ENCODE measurements around the gene FANCM. TPM values are rescaled to one million over a fixed set of nuclear protein-coding genes. Genes with fewer than 3 reads are reported as not detected.

Gene FANCM
- total RNA-seq, 4 donors from 2014 or later = 2.6 to 7.1 (median 3.2) TPM

DNA sequence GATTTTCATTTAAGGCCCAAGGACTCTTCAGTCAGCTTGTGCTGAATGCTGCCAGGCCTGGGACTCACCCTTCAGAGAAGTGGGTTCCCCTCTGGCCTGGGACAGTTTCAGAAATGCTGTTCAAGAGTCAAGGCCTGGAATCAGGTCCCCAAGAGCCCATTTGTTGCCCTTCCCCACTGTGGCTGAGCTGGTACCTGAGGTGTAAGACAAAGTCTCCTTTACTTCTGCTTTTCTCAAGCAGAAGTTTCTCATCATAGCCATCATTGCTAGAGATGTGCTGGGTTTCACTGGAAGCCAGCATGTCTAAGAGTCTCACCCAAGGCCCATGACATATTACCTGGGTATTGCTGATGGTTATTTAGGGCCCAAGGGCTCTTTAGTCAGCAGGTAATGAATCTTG, 8.9 kb downstream of the FANCM start:
- Histone ChIP-seq H3K4me1 (no peaks in the 10 kb centered on the region), H3K36me3 (peaks cover 0 to 6% (median 4%) of the 10 kb centered on the region in 4 donors), H3K27ac (replicated peaks in 1 of 4) (no peak overlapping the region), H3K4me3 (no peak overlapping the region), H3K27me3 (no peaks in the 10 kb centered on the region), H3K9me3 (no peaks in the 10 kb centered on the region)
- no peak for DNase-seq (ENCODE audit: extremely low spot score)
- intact Hi-C loops (cut with DNase I) = no loop called here
- TF ChIP-seq EP300 (IDR thresholded peaks at IDR 0.05) = no peak
- TF ChIP-seq POLR2AphosphoS5 (IDR thresholded peaks at IDR 0.05) = no peak
- TF ChIP-seq, protein P1, sequence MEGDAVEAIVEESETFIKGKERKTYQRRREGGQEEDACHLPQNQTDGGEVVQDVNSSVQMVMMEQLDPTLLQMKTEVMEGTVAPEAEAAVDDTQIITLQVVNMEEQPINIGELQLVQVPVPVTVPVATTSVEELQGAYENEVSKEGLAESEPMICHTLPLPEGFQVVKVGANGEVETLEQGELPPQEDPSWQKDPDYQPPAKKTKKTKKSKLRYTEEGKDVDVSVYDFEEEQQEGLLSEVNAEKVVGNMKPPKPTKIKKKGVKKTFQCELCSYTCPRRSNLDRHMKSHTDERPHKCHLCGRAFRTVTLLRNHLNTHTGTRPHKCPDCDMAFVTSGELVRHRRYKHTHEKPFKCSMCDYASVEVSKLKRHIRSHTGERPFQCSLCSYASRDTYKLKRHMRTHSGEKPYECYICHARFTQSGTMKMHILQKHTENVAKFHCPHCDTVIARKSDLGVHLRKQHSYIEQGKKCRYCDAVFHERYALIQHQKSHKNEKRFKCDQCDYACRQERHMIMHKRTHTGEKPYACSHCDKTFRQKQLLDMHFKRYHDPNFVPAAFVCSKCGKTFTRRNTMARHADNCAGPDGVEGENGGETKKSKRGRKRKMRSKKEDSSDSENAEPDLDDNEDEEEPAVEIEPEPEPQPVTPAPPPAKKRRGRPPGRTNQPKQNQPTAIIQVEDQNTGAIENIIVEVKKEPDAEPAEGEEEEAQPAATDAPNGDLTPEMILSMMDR (IDR thresholded peaks at IDR 0.05) = no peak
- TF ChIP-seq POLR2A (IDR thresholded peaks at IDR 0.05; ENCODE audit: low read depth) = no peak

DNA sequence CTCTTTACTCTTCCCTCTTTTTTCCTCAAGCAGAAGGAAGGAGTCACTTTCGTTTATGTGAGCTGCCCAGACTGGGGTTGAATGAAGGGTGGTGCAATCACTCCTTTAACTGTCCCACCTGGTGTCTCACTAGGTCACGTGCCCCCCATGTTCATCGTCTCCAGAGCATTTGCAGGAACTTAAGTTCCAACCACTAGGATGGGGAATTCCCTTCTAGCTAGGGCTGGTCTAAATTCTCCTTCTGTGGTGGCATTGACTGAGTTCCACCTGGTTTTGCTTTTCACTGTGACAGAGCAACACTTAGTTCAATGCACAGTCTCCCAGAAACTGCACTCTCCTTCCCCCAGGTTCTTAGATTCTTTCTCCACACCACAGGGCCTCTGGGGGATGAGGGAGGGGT, 9.5 kb downstream of the FANCM start:
- Histone ChIP-seq H3K4me3 (no peak overlapping the region), H3K27ac (replicated peaks in 1 of 4) (no peak overlapping the region), H3K9me3 (no peaks in the 10 kb centered on the region), H3K27me3 (no peaks in the 10 kb centered on the region), H3K36me3 (peaks cover 0 to 9% (median 4%) of the 10 kb centered on the region in 4 donors), H3K4me1 (no peaks in the 10 kb centered on the region)
- 88% methylated on average over 3 of the region's 3 CpGs for WGBS
- TF ChIP-seq POLR2AphosphoS5 (IDR thresholded peaks at IDR 0.05) (no peak), EP300 (IDR thresholded peaks at IDR 0.05) (no peak), POLR2A (IDR thresholded peaks at IDR 0.05; ENCODE audit: low read depth) (no peak)
- TF ChIP-seq, protein P1 (IDR thresholded peaks at IDR 0.05) = no peak
- DNase-seq (ENCODE audit: extremely low spot score) = no peak
- intact Hi-C loops (cut with DNase I) = no loop called here

DNA sequence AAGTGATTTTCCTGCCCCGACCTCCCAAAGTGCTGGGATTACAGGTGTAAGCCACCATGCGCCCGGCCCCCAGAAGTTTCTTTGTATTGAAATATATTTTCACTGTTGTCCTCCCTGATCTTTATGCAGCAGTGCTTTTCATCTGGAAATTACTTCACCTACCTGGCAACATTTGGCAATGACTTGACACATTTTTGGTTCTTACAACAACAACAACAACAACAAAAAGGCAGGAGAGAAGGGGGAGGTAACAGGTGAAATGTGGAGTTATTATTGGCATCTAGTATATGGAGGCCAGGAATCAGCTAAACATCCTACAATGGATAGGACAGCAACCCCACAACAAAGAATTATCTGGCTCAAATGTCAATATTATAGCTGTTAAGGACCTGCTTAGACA, 13.9 kb downstream of the FANCM start:
- Histone ChIP-seq H3K27ac (replicated peaks in 1 of 4) (no peak overlapping the region), H3K4me1 (no peaks in the 10 kb centered on the region), H3K27me3 (no peaks in the 10 kb centered on the region), H3K9me3 (no peaks in the 10 kb centered on the region), H3K36me3 (peaks cover 0 to 9% (median 4%) of the 10 kb centered on the region in 4 donors), H3K4me3 (no peak overlapping the region)
- intact Hi-C loops (cut with DNase I) = no loop called here
- TF ChIP-seq, protein P1 (IDR thresholded peaks at IDR 0.05) = no peak
- TF ChIP-seq POLR2A (IDR thresholded peaks at IDR 0.05; ENCODE audit: low read depth) (no peak), EP300 (IDR thresholded peaks at IDR 0.05) (no peak), POLR2AphosphoS5 (IDR thresholded peaks at IDR 0.05) (no peak)
- WGBS = 97% methylated on average over 3 of the region's 3 CpGs
- no peak for DNase-seq (ENCODE audit: extremely low spot score)

DNA sequence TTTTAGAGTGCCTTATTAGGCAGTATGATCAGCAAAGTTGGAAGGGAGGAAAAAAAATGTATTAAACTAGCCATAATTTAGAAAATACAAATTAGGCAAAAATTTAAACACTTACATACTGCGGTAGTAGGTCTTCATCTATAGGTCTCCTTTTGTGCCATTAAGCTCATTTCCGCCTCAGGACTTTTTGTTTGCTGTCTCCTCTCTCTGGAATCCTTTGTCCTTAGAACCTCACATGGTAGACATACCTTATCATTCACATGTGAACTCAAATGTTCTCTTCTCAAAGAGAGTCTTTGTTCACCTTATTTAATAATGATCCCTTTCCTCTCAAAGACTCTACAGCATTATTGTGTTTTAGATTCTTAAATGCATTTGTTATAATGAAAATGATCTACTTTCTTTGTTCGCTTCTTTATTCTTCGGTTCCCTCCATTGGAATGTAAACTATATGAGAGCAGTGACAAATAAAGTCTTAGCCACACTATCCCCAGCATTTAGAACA, 14.7 kb downstream of the FANCM start:
- H3K27ac ChIP-seq (replicated peaks in 1 of 4) = no peak overlapping the region
- no peaks in the 10 kb centered on the region for H3K27me3 ChIP-seq
- TF ChIP-seq, protein P1 (IDR thresholded peaks at IDR 0.05) = no peak
- TF ChIP-seq POLR2A (IDR thresholded peaks at IDR 0.05; ENCODE audit: low read depth) = no peak
- TF ChIP-seq EP300 (IDR thresholded peaks at IDR 0.05) = no peak
- no peak for TF ChIP-seq POLR2AphosphoS5 (IDR thresholded peaks at IDR 0.05)
- no peak overlapping the region for H3K4me3 ChIP-seq
- H3K9me3 ChIP-seq = no peaks in the 10 kb centered on the region
- no peak for DNase-seq (ENCODE audit: extremely low spot score)
- intact Hi-C loops (cut with DNase I) = no loop called here
- H3K36me3 ChIP-seq = peaks cover 0 to 9% (median 2%) of the 10 kb centered on the region in 4 donors
- H3K4me1 ChIP-seq = no peaks in the 10 kb centered on the region
- WGBS = 92% methylated on average over 4 of the region's 4 CpGs

DNA sequence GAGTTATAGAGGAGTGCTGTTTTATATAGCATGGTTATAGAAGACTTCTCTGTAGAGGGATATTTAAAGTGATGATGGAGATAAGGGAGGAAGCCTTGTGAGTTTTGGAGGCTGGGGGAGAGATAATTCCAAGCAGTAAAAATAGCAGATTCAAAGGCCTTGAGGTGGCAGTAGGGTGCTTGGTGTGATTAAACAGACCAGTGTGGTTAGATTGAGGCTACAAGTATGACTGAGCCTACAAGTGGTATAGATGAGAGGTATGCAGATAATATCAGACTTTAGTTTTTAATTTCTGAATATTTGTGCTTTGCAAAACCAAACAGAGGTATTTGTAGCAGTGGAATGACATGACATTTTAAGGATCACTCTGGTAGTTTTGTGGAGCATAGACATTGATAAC, 20.3 kb downstream of the FANCM start:
- TF ChIP-seq, protein P1 (IDR thresholded peaks at IDR 0.05) = no peak
- no peak for TF ChIP-seq EP300 (IDR thresholded peaks at IDR 0.05)
- TF ChIP-seq POLR2A (IDR thresholded peaks at IDR 0.05; ENCODE audit: low read depth) = no peak
- Histone ChIP-seq H3K27ac (replicated peaks in 1 of 4) (no peak overlapping the region), H3K4me3 (no peak overlapping the region), H3K36me3 (no peaks in the 10 kb centered on the region), H3K27me3 (no peaks in the 10 kb centered on the region), H3K4me1 (no peaks in the 10 kb centered on the region), H3K9me3 (no peaks in the 10 kb centered on the region)
- intact Hi-C loops (cut with DNase I) = no loop called here
- no peak for DNase-seq (ENCODE audit: extremely low spot score)
